HL-60 (cell line): ENCODE results near the gene CAV2.

ENCODE experiments used
- DNase-seq, 2 experiments: peaks; one replicate each; pipeline ENCODE4 v3.0.0-alpha.2; 2010 to 2020; ENCODE audit warnings: low read depth in 1 of 2, low spot score in 1 of 2
- H3K27ac ChIP-seq: fragments of 250-450 bp; sonication (Bioruptor Pico); replicated peaks from 2 replicates; pipeline ENCODE4 v1.5.1; 2020; ENCODE audit warnings: mild to moderate bottlenecking, moderate library complexity
- H3K27me3 ChIP-seq: fragments of 250-450 bp; sonication (Bioruptor Pico); 2 replicates; pipeline ENCODE4 v1.5.1; 2021; ENCODE audit warnings: mild to moderate bottlenecking, moderate library complexity; ENCODE audit not compliant: insufficient read depth, poor library complexity, severe bottlenecking
- H3K4me3 ChIP-seq: replicated peaks from 2 replicates; pipeline ENCODE4 v1.5.1; 2011; ENCODE audit warnings: mild to moderate bottlenecking, control low read depth, low read length; ENCODE audit not compliant: insufficient read depth
- CTCF ChIP-seq: IDR thresholded peaks from one replicate; pipeline ENCODE4 v1.5.1; 2011; ENCODE audit warnings: low read length, control low read depth, inconsistent platforms; ENCODE audit not compliant: insufficient read depth
- GABPA ChIP-seq: IDR thresholded peaks from 2 replicates; pipeline ENCODE4 v1.6.1; 2012; ENCODE audit warnings: low read depth
- POLR2AphosphoS5 ChIP-seq: IDR thresholded peaks from 2 replicates; pipeline ENCODE4 v1.6.1; 2012; ENCODE audit warnings: low read depth
- REST ChIP-seq: IDR thresholded peaks from 2 replicates; pipeline ENCODE4 v1.6.1; 2012; ENCODE audit warnings: low read depth; ENCODE audit not compliant: insufficient replicate concordance
- SPI1 ChIP-seq: IDR thresholded peaks from 2 replicates; pipeline ENCODE4 v1.6.1; 2012; ENCODE audit warnings: low read depth, mild to moderate bottlenecking, borderline replicate concordance

Gene CAV2

GRCh38 chr7:116509982-116510579, 10.5 kb downstream of the CAV2 start:
- TF ChIP-seq GABPA (no peak), CTCF (no peak), SPI1 (no peak), POLR2AphosphoS5 (no peak), REST (no peak)
- Histone ChIP-seq H3K4me3 (no peak overlapping the region), H3K27ac (no peak overlapping the region), H3K27me3 (peaks cover 5% of the 10 kb centered on the region)
- no peak for DNase-seq

GRCh38 chr7:116510795-116511194, 11.3 kb downstream of the CAV2 start:
- no peak for DNase-seq

More at GRCh38 chr7:116510795-116511194, 11.3 kb downstream of the CAV2 start:
- Histone ChIP-seq H3K27ac (no peak overlapping the region), H3K4me3 (no peak overlapping the region), H3K27me3 (peaks cover 5% of the 10 kb centered on the region)
- no peak for TF ChIP-seq CTCF
- no peak for TF ChIP-seq GABPA
- TF ChIP-seq REST = no peak
- TF ChIP-seq POLR2AphosphoS5 = no peak
- TF ChIP-seq SPI1 = no peak
